Esophagus (tissue), 2 donors: Measurements from ENCODE around the gene SERPINB1. TPM values are rescaled to one million over a fixed set of nuclear protein-coding genes. Genes with fewer than 3 reads are reported as not detected.

ENCODE experiments used
- H3K27ac ChIP-seq, 2 donors: one replicate each; pipeline ENCODE4 v1.5.1; 2013; ENCODE audit warnings: low read depth in 2 of 2, mild to moderate bottlenecking in 2 of 2, inconsistent platforms in 1 of 2, low read length in 1 of 2, moderate library complexity in 1 of 2
- H3K27me3 ChIP-seq, 2 donors: one replicate each; pipeline ENCODE4 v1.6.1; 2013; ENCODE audit warnings: low read length in 2 of 2, control low read depth in 1 of 2, mild to moderate bottlenecking in 1 of 2; ENCODE audit not compliant: insufficient read depth in 2 of 2, control insufficient read depth in 1 of 2
- H3K36me3 ChIP-seq, 2 donors: one replicate each; pipeline ENCODE4 v1.6.1; 2013; ENCODE audit warnings: low read length in 1 of 2; ENCODE audit not compliant: control insufficient read depth in 2 of 2, insufficient read depth in 2 of 2
- H3K4me1 ChIP-seq, 2 donors: one replicate each; pipeline ENCODE4 v1.6.1; 2013; ENCODE audit warnings: low read length in 1 of 2; ENCODE audit not compliant: control insufficient read depth in 2 of 2, insufficient read depth in 2 of 2
- H3K4me3 ChIP-seq, 2 donors: one replicate each; pipeline ENCODE4 v1.5.1; 2013; ENCODE audit warnings: low read length in 2 of 2, mild to moderate bottlenecking in 2 of 2, low read depth in 1 of 2, moderate library complexity in 1 of 2
- H3K9me3 ChIP-seq, 2 donors: one replicate each; pipeline ENCODE4 v1.6.1; 2013; ENCODE audit warnings: mild to moderate bottlenecking in 2 of 2, low read depth in 1 of 2, low read length in 1 of 2, moderate library complexity in 1 of 2; ENCODE audit not compliant: control insufficient read depth in 2 of 2, insufficient read depth in 1 of 2
- WGBS, 2 donors: extraction: QIAGEN DNeasy Blood & Tissue Kit; methylation state at CpG; one replicate each; pipeline ENCODE4 v1.1.7; 2013; 5-methylcytosine and 5-hydroxymethylcytosine counted together
- polyA plus RNA-seq, 2 donors: library from polyadenylated mRNA; stranded (reverse); fragments of 200-250 nt; gene quantifications; one replicate each; pipeline ENCODE4 v1.2.3, GENCODE V29; 2013
- donor health status: healthy with polysubstance abuse.
- donor health status: Bipolar disorder and iron deficiency.

SERPINB1 gene
- polyA plus RNA-seq, 2 donors, result 302 to 549 TPM

DNA sequence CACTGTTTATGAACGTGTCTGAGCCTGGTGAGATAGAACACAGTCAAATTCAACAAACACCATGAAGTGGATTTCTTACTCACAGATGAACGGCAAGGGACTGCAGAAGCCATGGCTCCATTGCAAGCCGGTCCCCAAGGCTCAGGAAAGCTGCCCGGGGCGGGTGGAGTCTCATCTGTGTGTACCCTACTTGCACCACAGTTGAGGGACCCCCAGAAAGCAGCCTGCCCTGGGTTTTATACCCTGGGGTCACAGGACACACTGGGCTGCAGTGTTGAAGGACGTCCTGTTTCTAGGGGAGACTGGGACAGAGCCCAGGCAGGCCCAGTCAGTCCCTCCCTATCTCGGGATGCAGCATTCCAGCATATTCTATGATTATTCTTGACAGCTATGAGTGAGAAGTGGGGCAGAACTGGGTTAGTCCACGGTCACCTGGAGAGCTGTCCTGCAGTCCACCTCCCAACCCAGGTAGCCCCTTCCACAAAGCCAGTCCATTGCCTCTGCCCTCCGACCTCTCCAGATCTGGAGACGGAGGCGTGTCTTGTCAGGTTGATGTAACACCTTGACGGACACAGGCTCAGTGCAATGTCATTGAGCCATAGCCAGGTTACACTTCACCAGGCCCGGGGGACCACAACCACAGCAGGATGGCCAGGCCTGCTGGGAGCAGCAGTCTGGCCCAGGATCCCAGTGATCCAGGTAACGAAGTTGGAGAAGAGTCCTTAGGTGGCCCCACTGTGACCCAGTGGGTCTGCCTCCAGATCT lies 40.9 kb downstream of the SERPINB1 start:
- no peak overlapping the region for H3K27ac ChIP-seq
- H3K36me3 ChIP-seq, result no peaks in the 10 kb centered on the region
- H3K4me1 ChIP-seq, result peaks cover 5% of the 10 kb centered on the region in 2 donors
- 85 to 92% methylated on average over 14 of the region's 14 CpGs for WGBS, 2 donors
- H3K9me3 ChIP-seq, result no peaks in the 10 kb centered on the region
- no peaks in the 10 kb centered on the region for H3K27me3 ChIP-seq
- H3K4me3 ChIP-seq, result no peak overlapping the region

GRCh38 chr6:2799936-2800527 lies 41.6 kb downstream of the SERPINB1 start:
- Histone ChIP-seq H3K4me3 (no peak overlapping the region), H3K27ac (no peak overlapping the region), H3K27me3 (no peaks in the 10 kb centered on the region), H3K9me3 (no peaks in the 10 kb centered on the region), H3K4me1 (peaks cover 5% of the 10 kb centered on the region in 2 donors), H3K36me3 (no peaks in the 10 kb centered on the region)
- WGBS, 2 donors, result 72 to 80% methylated on average over 11 of the region's 11 CpGs

DNA sequence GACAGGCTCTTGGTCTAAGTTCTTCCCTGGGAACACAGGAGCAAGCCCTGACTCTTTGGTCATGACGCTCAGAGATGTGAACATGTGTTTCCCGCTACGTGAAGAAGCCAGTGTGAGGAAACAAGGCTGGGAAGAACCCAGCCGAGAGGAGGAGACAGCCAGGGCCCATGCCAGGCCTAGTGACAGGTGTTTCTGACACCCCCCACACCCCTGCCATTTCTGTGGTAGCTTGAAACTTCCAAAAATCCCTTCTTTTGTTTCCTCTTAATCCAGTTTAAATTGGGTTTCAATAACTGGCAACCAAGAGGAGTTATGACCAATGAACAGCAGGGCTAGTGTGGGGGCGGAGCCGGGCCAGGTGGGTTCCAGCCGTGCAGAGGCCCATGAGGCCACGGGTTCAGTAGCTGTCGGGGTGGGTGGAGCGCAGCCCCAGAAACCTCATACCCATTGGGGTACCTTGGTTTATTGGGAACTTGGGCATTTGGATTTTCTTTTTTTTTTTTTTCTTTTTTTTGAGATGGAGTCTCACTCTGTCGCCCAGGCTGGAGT lies 43.0 kb downstream of the SERPINB1 start:
- H3K27ac ChIP-seq, result peak overlapping the region in 1 of 2 donors; percentile 82
- no peaks in the 10 kb centered on the region for H3K9me3 ChIP-seq
- WGBS, 2 donors, result 78 to 81% methylated on average over 11 of the region's 11 CpGs
- no peaks in the 10 kb centered on the region for H3K36me3 ChIP-seq
- H3K4me1 ChIP-seq, result peaks cover 5% of the 10 kb centered on the region in 2 donors
- no peaks in the 10 kb centered on the region for H3K27me3 ChIP-seq
- H3K4me3 ChIP-seq, result no peak overlapping the region

- no peaks in the 10 kb centered on the region for H3K27me3 ChIP-seq
- no peaks in the 10 kb centered on the region for H3K36me3 ChIP-seq
- peak overlapping the region in 1 of 2 donors; percentile 74 for H3K27ac ChIP-seq
- H3K4me3 ChIP-seq, result no peak overlapping the region
- peaks cover 7 to 9% of the 10 kb centered on the region in 2 donors for H3K4me1 ChIP-seq
- 31 to 38% methylated on average over 3 of the region's 3 CpGs for WGBS, 2 donors
- no peaks in the 10 kb centered on the region for H3K9me3 ChIP-seq
These were observed 44.1 kb downstream of the SERPINB1 start for GRCh38 chr6:2797564-2798031.

- 71 to 75% methylated on average over 6 of the region's 6 CpGs for WGBS, 2 donors
- Histone ChIP-seq H3K9me3 (no peaks in the 10 kb centered on the region), H3K36me3 (no peaks in the 10 kb centered on the region), H3K4me3 (no peak overlapping the region), H3K27ac (peak overlapping the region in 1 of 2 donors; percentile 74), H3K4me1 (peaks cover 10 to 11% of the 10 kb centered on the region in 2 donors), H3K27me3 (no peaks in the 10 kb centered on the region)
These were observed 44.8 kb downstream of the SERPINB1 start for GRCh38 chr6:2796861-2797260.

- H3K4me1 ChIP-seq, result peaks cover 10 to 11% of the 10 kb centered on the region in 2 donors
These were observed 45.7 kb downstream of the SERPINB1 start for GRCh38 chr6:2795956-2796355.

GRCh38 chr6:2795162-2795561 lies 46.5 kb downstream of the SERPINB1 start:
- H3K4me1 ChIP-seq, result peaks cover 11 to 12% of the 10 kb centered on the region in 2 donors
- no peaks in the 10 kb centered on the region for H3K9me3 ChIP-seq
- no peaks in the 10 kb centered on the region for H3K27me3 ChIP-seq
- no peak overlapping the region for H3K27ac ChIP-seq
- 76 to 81% methylated on average over 2 of the region's 2 CpGs for WGBS, 2 donors
- no peak overlapping the region for H3K4me3 ChIP-seq
- no peaks in the 10 kb centered on the region for H3K36me3 ChIP-seq

More at GRCh38 chr6:2795956-2796355, 45.7 kb downstream of the SERPINB1 start:
- Histone ChIP-seq H3K9me3 (no peaks in the 10 kb centered on the region), H3K36me3 (no peaks in the 10 kb centered on the region), H3K27ac (no peak overlapping the region), H3K4me3 (no peak overlapping the region), H3K27me3 (no peaks in the 10 kb centered on the region)
- WGBS, 2 donors, result 90 to 93% methylated on average over 16 of the region's 16 CpGs

DNA sequence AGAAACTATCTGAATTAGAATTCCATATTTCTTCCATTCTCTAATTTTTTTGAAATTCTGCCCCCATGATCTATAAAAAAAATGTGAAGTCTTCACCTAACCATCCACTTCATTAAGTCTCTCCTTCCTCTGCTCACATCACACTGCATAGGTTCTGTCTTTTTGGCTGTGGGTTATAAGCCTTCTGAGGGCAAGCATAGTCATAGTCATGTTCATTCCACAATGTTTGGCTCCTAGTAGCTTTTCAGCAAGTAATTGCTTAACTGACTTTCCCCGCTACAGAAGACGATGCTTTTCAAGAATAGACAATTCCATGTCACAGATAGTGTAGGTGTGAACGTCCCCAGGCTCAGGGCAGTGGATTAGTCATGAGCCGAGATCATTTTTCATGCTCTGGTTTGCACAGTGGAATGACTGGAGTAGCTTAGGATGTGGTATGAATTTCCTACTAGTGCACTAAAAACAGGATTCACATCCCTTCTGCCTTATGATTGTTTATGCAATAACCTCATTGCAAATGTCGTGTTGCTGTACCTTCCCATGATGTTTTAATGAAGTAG lies 47.4 kb downstream of the SERPINB1 start:
- WGBS, 2 donors, result 54 to 73% methylated on average over 5 of the region's 5 CpGs
- Histone ChIP-seq H3K27ac (peak overlapping the region; percentile 80 to 88), H3K4me1 (peaks cover 11 to 12% of the 10 kb centered on the region in 2 donors)

DNA sequence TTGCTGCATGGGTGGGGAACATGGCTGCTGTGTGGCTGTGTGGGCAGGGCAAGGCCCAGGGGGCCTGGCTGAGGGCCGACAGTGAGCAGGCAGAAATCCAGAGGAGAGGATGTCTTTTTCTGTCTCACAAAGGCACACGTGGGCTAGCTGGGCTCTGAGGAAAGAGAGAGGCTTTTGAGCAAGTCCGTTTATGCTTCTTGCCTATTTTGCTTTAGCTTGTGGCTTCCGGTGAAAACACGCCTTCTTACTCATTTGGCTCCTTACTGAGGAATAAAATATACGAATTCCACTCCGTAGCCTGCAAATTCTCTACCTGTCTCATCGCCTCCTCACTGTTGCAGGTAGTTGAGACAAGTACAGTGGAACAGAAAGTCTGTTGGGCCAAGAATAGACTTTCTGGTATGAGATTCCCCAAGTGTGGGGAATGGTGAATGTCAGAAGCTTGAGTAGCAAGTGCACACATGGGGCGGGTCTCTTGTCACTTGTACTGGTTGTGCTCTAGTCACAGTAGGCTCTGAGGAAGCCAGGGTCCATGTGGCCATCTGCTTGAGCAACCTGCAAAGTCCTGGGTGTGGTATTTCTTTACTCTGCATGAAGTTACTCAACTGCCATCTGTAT lies 48.0 kb downstream of the SERPINB1 start:
- Histone ChIP-seq H3K4me3 (no peak overlapping the region), H3K4me1 (peaks cover 11 to 12% of the 10 kb centered on the region in 2 donors), H3K9me3 (no peaks in the 10 kb centered on the region), H3K27ac (peak overlapping the region; percentile 80 to 88), H3K36me3 (peaks cover 0 to 3% of the 10 kb centered on the region in 2 donors), H3K27me3 (no peaks in the 10 kb centered on the region)
- 41 to 42% methylated on average over 9 of the region's 9 CpGs for WGBS, 2 donors

More for the DNA sequence above, 47.4 kb downstream of the SERPINB1 start:
- no peaks in the 10 kb centered on the region for H3K9me3 ChIP-seq
- no peaks in the 10 kb centered on the region for H3K36me3 ChIP-seq
- no peak overlapping the region for H3K4me3 ChIP-seq
- no peaks in the 10 kb centered on the region for H3K27me3 ChIP-seq
